Measurements from ENCODE around the gene MIGA2. TPM values are rescaled to one million over a fixed set of nuclear protein-coding genes. Genes with fewer than 3 reads are reported as not detected.

MIGA2 gene
- total RNA-seq, 1 donor from 2014 or later, result 12.0 TPM

DNA sequence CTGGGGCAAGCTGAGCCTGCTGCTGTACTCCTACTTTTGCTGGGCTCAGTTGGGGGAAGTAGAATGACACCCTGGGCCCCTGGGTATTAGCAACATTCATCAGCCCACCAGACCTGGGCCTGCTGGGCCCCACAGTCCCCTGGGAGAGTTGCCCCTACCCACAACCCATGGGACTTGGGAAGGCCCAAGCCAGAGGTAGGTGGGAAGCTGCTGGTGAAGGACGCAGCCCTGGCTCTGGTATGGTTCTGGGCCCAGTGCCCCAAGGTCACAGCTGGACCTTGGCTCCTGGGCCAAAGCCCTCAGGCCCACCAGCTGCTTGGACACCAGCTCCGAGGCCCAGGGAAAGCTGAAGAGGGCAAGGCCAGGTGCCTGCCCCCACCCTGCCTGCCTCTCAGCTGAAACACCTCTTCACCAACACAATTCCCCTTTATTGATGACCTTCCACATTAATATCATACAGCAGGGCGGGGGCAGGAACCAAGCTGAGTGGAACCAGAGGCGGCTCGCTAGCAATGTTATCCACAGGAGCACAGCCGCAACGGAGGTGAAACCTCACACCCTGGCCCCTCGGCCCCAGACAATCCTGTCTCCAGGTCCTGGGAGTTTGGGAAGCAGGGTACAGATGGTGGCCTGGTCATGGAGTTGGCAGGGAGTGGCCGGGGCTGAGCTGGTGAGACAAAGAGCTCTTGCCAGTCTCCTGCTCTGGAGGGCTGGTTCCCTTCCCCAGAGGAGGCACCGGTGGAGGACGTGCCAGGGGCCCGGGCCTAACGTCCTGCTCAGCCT, 58.2 kb downstream of the MIGA2 start:
- no peak overlapping the region for H3K4me3 ChIP-seq (ENCODE audit: low read length in 3 of 3)
- H3K27me3 ChIP-seq (ENCODE audit: control insufficient read depth in 3 of 3, insufficient read depth in 3 of 3, low read length in 3 of 3), result no peaks in the 10 kb centered on the region
- H3K9ac ChIP-seq (ENCODE audit: low read depth in 1 of 3, low read length in 3 of 3), result peak overlapping the region in 1 of 3 donors; percentile 54
- no peaks in the 10 kb centered on the region for H3K9me3 ChIP-seq (ENCODE audit: control insufficient read depth in 3 of 3, low read length in 3 of 3)
- peaks cover 42 to 45% (median 44%) of the 10 kb centered on the region in 3 donors for H3K36me3 ChIP-seq (ENCODE audit: control insufficient read depth in 3 of 3, insufficient read depth in 3 of 3, low read length in 3 of 3)
- peaks cover 7 to 12% (median 11%) of the 10 kb centered on the region in 3 donors for H3K4me1 ChIP-seq (ENCODE audit: control insufficient read depth in 3 of 3, insufficient read depth in 3 of 3, low read length in 3 of 3)
- peak overlapping the region; percentile 60 for H3K27ac ChIP-seq (ENCODE audit: low read depth, low read length)

DNA sequence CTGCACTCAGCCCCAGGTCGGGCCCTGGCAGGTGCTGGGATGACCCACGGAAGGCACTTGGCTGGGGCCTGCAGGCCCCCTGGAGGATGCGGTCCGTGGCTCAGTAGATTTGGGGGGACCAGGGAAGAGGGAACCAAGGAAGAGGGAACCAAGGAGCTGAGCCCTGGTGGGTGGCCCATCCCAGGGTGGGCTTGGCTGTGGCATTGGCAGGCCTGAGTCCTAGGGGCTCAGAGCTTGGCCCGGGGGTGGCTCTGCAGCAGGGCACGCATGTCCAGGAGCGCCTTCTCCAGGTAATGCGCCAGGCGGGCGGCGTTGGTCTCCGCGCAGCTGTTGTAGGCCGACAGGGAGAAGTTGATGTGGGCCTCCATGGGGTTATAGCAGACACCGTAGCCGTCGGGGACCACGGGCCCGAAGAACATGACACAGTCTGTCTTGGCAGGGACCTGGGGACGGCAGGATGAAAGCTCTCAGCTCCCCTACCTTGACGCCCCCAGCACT, 58.8 kb downstream of the MIGA2 start:
- Histone ChIP-seq H3K9me3 (ENCODE audit: control insufficient read depth in 3 of 3, low read length in 3 of 3) (no peaks in the 10 kb centered on the region), H3K27me3 (ENCODE audit: control insufficient read depth in 3 of 3, insufficient read depth in 3 of 3, low read length in 3 of 3) (no peaks in the 10 kb centered on the region), H3K9ac (ENCODE audit: low read depth in 1 of 3, low read length in 3 of 3) (peak overlapping the region in 1 of 3 donors; percentile 54), H3K4me3 (ENCODE audit: low read length in 3 of 3) (no peak overlapping the region), H3K27ac (ENCODE audit: low read depth, low read length) (peak overlapping the region; percentile 60), H3K4me1 (ENCODE audit: control insufficient read depth in 3 of 3, insufficient read depth in 3 of 3, low read length in 3 of 3) (peaks cover 7 to 12% (median 11%) of the 10 kb centered on the region in 3 donors), H3K36me3 (ENCODE audit: control insufficient read depth in 3 of 3, insufficient read depth in 3 of 3, low read length in 3 of 3) (peaks cover 44 to 46% (median 46%) of the 10 kb centered on the region in 3 donors)

DNA sequence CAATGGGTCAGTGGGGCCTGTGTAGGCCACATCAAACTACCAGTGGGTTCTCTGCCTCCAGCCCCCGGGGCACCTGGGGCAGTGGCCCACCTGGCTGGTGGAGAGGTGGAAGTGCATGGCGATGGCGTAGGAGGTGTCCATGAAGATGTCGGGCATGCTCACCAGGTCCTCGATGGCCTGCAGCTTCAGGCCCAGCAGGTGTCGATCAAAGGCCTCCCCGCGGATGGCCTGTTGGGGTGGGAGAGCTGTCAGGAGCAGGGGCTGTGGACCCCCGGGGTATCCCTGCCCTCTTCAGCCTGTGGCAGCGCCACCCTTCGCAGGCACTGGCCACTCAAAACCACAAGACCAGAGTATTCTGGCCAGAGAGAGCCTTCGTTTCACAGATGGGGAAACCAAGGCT, 59.5 kb downstream of the MIGA2 start:
- peaks cover 46 to 48% (median 47%) of the 10 kb centered on the region in 3 donors for H3K36me3 ChIP-seq (ENCODE audit: control insufficient read depth in 3 of 3, insufficient read depth in 3 of 3, low read length in 3 of 3)
- H3K27me3 ChIP-seq (ENCODE audit: control insufficient read depth in 3 of 3, insufficient read depth in 3 of 3, low read length in 3 of 3), result no peaks in the 10 kb centered on the region
- H3K27ac ChIP-seq (ENCODE audit: low read depth, low read length), result no peak overlapping the region
- peaks cover 7 to 12% (median 11%) of the 10 kb centered on the region in 3 donors for H3K4me1 ChIP-seq (ENCODE audit: control insufficient read depth in 3 of 3, insufficient read depth in 3 of 3, low read length in 3 of 3)
- no peak overlapping the region for H3K9ac ChIP-seq (ENCODE audit: low read depth in 1 of 3, low read length in 3 of 3)
- H3K9me3 ChIP-seq (ENCODE audit: control insufficient read depth in 3 of 3, low read length in 3 of 3), result no peaks in the 10 kb centered on the region
- H3K4me3 ChIP-seq (ENCODE audit: low read length in 3 of 3), result no peak overlapping the region

DNA sequence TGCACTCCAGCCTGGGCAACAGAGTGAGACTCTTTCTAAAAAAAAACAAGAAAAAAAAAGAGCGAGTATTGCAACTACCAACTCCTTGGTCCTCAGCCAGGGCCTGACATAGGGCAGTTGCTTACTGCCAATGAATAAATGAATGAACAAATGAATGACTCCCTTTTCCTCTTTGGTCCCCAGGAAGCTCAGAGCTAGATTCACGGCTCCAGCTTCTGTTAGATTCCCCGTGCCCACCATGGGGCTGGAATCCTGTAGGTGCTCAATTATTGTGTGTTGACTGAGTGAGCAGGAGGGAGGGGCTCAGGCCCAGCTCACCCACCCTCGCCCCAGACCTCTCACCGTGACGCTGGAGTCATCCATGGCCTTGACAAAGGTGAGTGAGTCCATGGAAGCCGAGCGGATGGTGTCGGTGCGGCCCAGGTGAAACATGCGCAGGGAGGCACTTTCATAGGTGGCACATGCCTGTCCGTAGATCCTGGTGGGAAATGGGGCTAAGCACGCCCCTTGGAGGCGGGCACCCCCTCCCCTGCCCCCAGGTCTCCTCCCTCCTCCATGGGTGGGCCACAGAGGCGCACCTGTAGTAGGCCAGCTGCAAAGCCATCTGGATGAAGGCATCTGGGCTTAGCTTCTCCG, 61.4 kb downstream of the MIGA2 start:
- no peak overlapping the region for H3K4me3 ChIP-seq (ENCODE audit: low read length in 3 of 3)
- H3K36me3 ChIP-seq (ENCODE audit: control insufficient read depth in 3 of 3, insufficient read depth in 3 of 3, low read length in 3 of 3), result peaks cover 50 to 60% (median 54%) of the 10 kb centered on the region in 3 donors
- no peaks in the 10 kb centered on the region for H3K9me3 ChIP-seq (ENCODE audit: control insufficient read depth in 3 of 3, low read length in 3 of 3)
- peaks cover 11 to 17% (median 16%) of the 10 kb centered on the region in 3 donors for H3K4me1 ChIP-seq (ENCODE audit: control insufficient read depth in 3 of 3, insufficient read depth in 3 of 3, low read length in 3 of 3)
- H3K9ac ChIP-seq (ENCODE audit: low read depth in 1 of 3, low read length in 3 of 3), result no peak overlapping the region
- H3K27me3 ChIP-seq (ENCODE audit: control insufficient read depth in 3 of 3, insufficient read depth in 3 of 3, low read length in 3 of 3), result no peaks in the 10 kb centered on the region
- H3K27ac ChIP-seq (ENCODE audit: low read depth, low read length), result no peak overlapping the region

DNA sequence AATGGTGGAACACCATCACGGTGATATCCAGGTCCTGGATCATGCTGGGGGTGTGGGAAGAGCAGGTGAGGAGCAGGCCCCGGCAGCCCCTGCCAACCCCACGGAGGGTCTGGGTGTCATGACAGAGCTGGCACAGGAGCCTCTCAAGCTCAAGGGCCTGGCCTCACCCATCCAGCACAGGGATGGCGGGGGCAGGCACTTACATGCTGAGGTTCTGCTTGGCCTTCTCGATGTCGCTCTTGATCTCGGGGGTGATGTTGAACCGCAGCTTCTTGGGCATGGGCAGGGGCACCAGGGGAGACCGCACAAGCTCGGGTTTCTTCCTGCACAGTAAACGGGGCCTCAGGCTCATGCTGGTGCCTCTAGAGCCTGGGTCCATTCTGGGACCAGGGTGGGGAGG, 61.9 kb downstream of the MIGA2 start:
- Histone ChIP-seq H3K9me3 (ENCODE audit: control insufficient read depth in 3 of 3, low read length in 3 of 3) (no peaks in the 10 kb centered on the region), H3K9ac (ENCODE audit: low read depth in 1 of 3, low read length in 3 of 3) (no peak overlapping the region), H3K36me3 (ENCODE audit: control insufficient read depth in 3 of 3, insufficient read depth in 3 of 3, low read length in 3 of 3) (peaks cover 50 to 60% (median 54%) of the 10 kb centered on the region in 3 donors), H3K4me3 (ENCODE audit: low read length in 3 of 3) (no peak overlapping the region), H3K27me3 (ENCODE audit: control insufficient read depth in 3 of 3, insufficient read depth in 3 of 3, low read length in 3 of 3) (no peaks in the 10 kb centered on the region), H3K27ac (ENCODE audit: low read depth, low read length) (no peak overlapping the region), H3K4me1 (ENCODE audit: control insufficient read depth in 3 of 3, insufficient read depth in 3 of 3, low read length in 3 of 3) (peaks cover 16 to 22% (median 22%) of the 10 kb centered on the region in 3 donors)

DNA sequence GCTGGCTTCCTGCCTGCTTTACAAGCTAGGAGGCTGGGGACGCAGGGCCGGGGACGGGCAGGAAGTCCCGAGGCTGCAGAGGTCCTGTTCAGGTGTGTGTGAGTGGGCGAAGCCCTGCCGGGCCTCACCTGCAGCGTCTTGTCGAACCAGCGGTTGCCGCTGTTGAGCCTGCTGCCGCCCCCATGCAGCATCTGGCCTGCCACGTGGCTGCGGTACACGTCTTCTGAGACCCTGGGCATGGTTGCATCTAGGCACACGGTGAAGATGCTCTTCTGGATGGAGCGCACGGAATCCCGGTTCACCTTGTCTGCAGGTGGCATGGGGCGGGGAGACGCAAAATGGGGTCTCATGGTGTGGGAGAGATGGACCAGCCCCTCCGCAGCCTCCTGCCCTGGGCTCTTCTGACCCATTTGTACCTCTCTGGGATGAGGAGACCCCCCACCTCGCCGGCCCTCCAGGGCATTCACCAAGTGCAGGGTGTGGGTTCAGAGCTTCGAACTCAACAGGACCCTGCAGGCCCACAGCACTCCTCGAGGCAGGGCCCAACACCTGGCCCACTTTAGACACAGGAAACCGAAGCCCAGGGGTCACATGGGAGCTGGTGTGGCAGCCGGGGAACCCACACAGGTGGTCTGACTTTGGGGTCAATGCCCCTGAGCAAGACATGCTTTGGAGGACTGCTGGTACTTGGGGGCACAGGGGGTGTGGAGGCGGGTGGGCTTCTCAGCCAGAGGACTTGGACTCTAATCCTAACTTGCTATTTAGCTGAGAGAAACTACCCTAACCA, 64.2 kb downstream of the MIGA2 start:
- no peak overlapping the region for H3K9ac ChIP-seq (ENCODE audit: low read depth in 1 of 3, low read length in 3 of 3)
- no peak overlapping the region for H3K4me3 ChIP-seq (ENCODE audit: low read length in 3 of 3)
- no peak overlapping the region for H3K27ac ChIP-seq (ENCODE audit: low read depth, low read length)
- no peaks in the 10 kb centered on the region for H3K27me3 ChIP-seq (ENCODE audit: control insufficient read depth in 3 of 3, insufficient read depth in 3 of 3, low read length in 3 of 3)
- no peaks in the 10 kb centered on the region for H3K9me3 ChIP-seq (ENCODE audit: control insufficient read depth in 3 of 3, low read length in 3 of 3)
- peaks cover 42 to 54% (median 43%) of the 10 kb centered on the region in 3 donors for H3K36me3 ChIP-seq (ENCODE audit: control insufficient read depth in 3 of 3, insufficient read depth in 3 of 3, low read length in 3 of 3)
- H3K4me1 ChIP-seq (ENCODE audit: control insufficient read depth in 3 of 3, insufficient read depth in 3 of 3, low read length in 3 of 3), result peaks cover 17 to 24% (median 23%) of the 10 kb centered on the region in 3 donors

DNA sequence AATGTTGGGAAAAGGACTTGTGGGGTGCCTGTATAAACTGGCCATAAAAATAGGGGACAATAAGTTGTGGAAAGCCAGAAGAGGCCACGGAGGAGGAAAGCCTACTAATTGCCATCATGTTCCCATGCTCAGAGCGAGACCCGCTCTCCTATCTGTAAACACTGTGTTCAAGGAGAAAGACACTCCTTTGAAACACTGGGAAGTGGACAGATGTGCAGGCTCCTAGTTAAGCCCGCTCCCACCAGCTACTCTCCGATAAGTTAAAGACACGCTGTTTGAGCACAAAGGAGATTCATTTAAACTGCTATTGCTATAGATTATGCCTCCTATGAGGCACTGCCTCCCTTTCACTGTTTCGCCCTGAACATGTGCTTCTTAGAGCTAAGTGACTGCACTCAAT, 64.9 kb downstream of the MIGA2 start:
- Histone ChIP-seq H3K9ac (ENCODE audit: low read depth in 1 of 3, low read length in 3 of 3) (no peak overlapping the region), H3K27me3 (ENCODE audit: control insufficient read depth in 3 of 3, insufficient read depth in 3 of 3, low read length in 3 of 3) (no peaks in the 10 kb centered on the region), H3K4me3 (ENCODE audit: low read length in 3 of 3) (no peak overlapping the region), H3K9me3 (ENCODE audit: control insufficient read depth in 3 of 3, low read length in 3 of 3) (no peaks in the 10 kb centered on the region), H3K4me1 (ENCODE audit: control insufficient read depth in 3 of 3, insufficient read depth in 3 of 3, low read length in 3 of 3) (peaks cover 17 to 31% (median 25%) of the 10 kb centered on the region in 3 donors), H3K27ac (ENCODE audit: low read depth, low read length) (no peak overlapping the region), H3K36me3 (ENCODE audit: control insufficient read depth in 3 of 3, insufficient read depth in 3 of 3, low read length in 3 of 3) (peaks cover 39 to 52% (median 41%) of the 10 kb centered on the region in 3 donors)

DNA sequence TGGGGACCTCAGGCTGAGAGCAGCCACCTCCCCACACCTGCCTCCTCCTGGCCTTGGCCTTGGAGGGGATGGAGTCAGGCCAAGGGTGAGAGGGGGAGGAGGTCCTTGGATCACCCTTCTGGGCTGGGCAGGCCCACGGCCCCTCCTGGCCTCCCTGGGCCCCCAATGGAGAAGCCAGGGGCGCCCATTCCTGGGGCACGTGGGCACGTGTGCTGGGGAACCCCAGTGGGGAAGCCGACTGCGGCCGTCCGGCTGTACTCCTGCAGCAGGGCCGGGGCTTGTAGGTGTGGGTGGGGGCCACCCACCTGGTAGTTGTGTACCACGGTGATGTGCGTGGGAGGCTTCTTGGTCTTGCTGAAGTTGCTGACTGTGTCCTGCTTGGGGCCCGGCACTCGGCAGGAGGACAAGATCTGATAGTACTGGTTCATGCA, 65.7 kb downstream of the MIGA2 start:
- Histone ChIP-seq H3K27me3 (ENCODE audit: control insufficient read depth in 3 of 3, insufficient read depth in 3 of 3, low read length in 3 of 3) (no peaks in the 10 kb centered on the region), H3K27ac (ENCODE audit: low read depth, low read length) (peak overlapping the region; percentile 92), H3K4me1 (ENCODE audit: control insufficient read depth in 3 of 3, insufficient read depth in 3 of 3, low read length in 3 of 3) (peaks cover 20 to 36% (median 30%) of the 10 kb centered on the region in 3 donors), H3K9me3 (ENCODE audit: control insufficient read depth in 3 of 3, low read length in 3 of 3) (no peaks in the 10 kb centered on the region), H3K4me3 (ENCODE audit: low read length in 3 of 3) (no peak overlapping the region), H3K9ac (ENCODE audit: low read depth in 1 of 3, low read length in 3 of 3) (peak overlapping the region; percentile 43 to 71 (median 62)), H3K36me3 (ENCODE audit: control insufficient read depth in 3 of 3, insufficient read depth in 3 of 3, low read length in 3 of 3) (peaks cover 34 to 49% (median 39%) of the 10 kb centered on the region in 3 donors)

DNA sequence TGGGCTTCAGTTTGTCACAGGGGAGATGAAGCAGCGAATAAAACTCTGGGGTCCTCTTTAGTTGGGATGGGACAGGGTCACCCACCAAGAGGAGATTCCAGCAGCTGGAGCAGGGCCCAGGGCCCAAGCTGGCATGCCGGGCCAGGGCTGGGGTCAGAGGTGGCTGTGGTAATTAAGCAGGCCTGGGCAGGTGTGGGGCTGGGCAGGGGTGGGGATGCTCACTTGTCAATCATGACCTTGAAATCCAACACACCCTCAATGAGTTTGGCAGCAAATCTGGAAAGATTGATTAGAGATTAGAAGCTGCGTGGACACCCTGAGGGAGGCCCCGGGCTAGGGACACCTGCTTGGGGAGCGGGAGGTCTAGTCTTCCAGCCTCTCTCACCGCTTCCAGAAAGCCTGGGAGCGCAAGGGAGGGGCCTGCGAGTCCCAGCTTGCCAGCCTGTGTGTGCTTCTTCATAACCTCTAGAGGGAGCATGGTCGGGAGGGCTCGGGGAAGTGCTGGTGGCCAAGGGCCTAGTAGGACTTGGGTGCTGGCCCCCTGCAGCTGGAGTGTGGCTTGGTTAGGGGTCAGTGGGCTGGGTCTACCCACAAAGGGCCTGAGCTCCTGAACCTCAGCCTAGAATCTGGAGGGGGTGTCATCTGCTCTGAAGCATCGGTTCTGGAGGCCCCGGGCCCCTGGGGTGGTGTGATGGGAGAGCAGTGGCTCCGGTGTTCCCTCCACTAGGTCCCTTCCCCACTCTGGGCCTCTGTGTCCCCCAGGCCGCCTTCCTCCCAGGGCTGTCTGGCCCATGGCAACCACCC, 66.6 kb downstream of the MIGA2 start:
- Histone ChIP-seq H3K27ac (ENCODE audit: low read depth, low read length) (peak overlapping the region; percentile 92), H3K4me1 (ENCODE audit: control insufficient read depth in 3 of 3, insufficient read depth in 3 of 3, low read length in 3 of 3) (peaks cover 27 to 45% (median 39%) of the 10 kb centered on the region in 3 donors), H3K36me3 (ENCODE audit: control insufficient read depth in 3 of 3, insufficient read depth in 3 of 3, low read length in 3 of 3) (peaks cover 37 to 51% (median 41%) of the 10 kb centered on the region in 3 donors), H3K4me3 (ENCODE audit: low read length in 3 of 3) (peak overlapping the region in 2 of 3 donors; percentile 60 to 65), H3K9me3 (ENCODE audit: control insufficient read depth in 3 of 3, low read length in 3 of 3) (no peaks in the 10 kb centered on the region), H3K9ac (ENCODE audit: low read depth in 1 of 3, low read length in 3 of 3) (peak overlapping the region; percentile 54 to 71 (median 62)), H3K27me3 (ENCODE audit: control insufficient read depth in 3 of 3, insufficient read depth in 3 of 3, low read length in 3 of 3) (no peaks in the 10 kb centered on the region)
